GM12874 (cell line): ENCODE data around the gene AKAP5.

Source experiments
- CTCF ChIP-seq: IDR thresholded peaks from 2 replicates; pipeline ENCODE4 v1.5.1; 2011; ENCODE audit warnings: low read depth, mild to moderate bottlenecking, control low read depth, low read length, moderate library complexity; ENCODE audit not compliant: insufficient read depth

Gene AKAP5

DNA sequence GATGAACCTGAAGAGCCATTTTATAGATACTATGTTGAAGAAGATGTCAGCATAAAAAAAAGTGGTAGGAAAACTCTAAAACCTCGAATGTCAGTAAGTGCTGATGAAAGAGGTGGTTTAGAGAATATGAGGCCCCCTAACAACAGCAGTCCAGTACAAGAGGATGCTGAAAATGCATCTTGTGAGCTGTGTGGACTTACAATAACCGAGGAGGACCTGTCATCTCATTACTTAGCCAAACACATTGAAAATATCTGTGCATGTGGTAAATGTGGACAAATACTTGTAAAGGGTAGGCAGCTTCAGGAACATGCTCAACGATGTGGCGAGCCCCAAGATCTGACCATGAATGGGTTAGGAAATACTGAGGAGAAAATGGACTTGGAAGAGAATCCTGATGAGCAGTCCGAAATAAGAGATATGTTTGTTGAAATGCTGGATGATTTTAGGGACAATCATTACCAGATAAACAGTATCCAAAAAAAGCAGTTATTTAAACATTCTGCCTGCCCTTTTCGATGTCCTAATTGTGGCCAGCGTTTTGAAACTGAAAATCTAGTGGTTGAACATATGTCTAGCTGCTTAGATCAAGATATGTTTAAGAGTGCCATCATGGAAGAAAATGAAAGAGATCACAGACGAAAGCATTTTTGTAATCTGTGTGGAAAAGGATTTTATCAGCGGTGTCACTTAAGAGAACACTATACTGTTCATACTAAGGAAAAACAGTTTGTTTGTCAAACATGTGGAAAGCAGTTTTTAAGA lies 57.5 kb downstream of the AKAP5 start:
- TF ChIP-seq CTCF, result no peak
